Ramos (cell line): ENCODE measurements around the gene MYO15A.

Experiments
- in situ Hi-C: fragments of 300-500 bp; cut with MboI; formaldehyde crosslinking; loops from one replicate; pipeline ENCODE4 v1.14.3; 2022; ENCODE audit warnings: low sequenced_read_pairs; ENCODE audit not compliant: unreplicated experiment

Gene MYO15A, protein sequence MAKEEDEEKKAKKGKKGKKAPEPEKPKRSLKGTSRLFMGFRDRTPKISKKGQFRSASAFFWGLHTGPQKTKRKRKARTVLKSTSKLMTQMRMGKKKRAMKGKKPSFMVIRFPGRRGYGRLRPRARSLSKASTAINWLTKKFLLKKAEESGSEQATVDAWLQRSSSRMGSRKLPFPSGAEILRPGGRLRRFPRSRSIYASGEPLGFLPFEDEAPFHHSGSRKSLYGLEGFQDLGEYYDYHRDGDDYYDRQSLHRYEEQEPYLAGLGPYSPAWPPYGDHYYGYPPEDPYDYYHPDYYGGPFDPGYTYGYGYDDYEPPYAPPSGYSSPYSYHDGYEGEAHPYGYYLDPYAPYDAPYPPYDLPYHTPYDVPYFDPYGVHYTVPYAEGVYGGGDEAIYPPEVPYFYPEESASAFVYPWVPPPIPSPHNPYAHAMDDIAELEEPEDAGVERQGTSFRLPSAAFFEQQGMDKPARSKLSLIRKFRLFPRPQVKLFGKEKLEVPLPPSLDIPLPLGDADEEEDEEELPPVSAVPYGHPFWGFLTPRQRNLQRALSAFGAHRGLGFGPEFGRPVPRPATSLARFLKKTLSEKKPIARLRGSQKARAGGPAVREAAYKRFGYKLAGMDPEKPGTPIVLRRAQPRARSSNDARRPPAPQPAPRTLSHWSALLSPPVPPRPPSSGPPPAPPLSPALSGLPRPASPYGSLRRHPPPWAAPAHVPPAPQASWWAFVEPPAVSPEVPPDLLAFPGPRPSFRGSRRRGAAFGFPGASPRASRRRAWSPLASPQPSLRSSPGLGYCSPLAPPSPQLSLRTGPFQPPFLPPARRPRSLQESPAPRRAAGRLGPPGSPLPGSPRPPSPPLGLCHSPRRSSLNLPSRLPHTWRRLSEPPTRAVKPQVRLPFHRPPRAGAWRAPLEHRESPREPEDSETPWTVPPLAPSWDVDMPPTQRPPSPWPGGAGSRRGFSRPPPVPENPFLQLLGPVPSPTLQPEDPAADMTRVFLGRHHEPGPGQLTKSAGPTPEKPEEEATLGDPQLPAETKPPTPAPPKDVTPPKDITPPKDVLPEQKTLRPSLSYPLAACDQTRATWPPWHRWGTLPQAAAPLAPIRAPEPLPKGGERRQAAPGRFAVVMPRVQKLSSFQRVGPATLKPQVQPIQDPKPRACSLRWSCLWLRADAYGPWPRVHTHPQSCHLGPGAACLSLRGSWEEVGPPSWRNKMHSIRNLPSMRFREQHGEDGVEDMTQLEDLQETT (N-terminal part only)

DNA sequence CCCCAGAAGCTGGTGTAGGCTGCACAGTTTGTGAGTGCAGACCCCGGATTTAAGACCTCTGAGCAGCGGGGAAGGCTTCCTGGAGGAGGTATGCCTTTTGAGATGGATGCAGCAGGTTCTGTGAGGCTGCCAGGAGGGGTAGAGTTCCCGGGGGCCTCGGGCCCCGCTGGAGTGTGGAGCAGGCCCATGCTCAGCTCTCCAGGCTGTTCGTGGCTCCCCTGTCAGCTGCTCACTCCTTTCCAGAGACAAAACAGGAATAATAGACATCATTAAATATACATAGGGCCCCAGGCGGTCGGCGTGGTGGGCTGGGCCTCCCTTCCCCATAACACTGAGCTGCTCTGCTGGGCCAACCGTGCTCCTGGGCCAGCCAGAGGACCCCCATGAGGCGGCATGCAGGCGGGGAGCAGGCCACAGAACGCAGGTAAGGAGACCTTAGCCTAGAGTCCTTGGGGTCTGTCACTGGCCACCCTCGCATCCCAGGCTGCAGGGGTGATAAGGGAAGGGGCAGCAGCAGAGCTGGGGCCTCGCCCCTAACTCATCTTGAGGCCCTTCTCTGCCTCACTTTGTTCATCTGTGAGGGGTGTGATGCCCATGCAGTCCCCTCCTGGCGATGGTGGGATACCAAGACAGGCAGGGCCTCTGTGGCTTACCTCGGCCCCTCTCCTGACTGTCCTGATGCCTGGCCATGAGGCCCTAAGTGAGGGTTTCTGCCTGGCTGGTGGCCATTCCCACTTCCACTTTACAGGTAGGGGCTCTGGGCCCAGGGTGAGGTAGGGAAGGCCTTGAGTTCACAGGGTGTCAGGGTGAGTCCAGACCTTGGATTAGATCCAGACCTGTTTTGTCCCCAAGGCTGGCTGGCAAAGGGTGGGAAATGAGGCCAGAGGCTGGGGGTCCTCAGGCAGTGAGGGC, at the start of gene MYO15A:
MYO15A (plus strand) TSS at position 356 of the 912 bp plus-strand sequence. CDS start 10,045 bp downstream, outside the sequence.
- in situ Hi-C loops, result no loop called here

DNA sequence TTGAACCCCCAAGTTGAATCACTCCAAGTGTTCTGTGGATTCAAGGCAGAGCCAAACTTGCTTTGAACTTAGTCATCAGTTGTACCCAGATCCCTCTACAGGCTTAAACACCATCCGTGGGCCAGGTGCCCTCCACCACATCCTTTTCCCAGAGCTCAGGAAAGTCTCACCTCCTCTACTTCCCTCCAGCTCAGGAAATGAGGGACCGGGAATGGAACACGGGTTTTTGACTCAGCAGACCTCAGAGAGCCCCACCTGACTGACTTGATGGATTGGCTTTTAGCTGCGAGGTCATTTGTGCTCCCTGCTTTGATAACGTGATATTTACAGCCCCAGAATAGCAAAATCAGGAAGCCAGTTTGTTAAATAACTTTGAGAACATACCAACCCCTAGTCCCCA, 49.3 kb upstream of the MYO15A start:
- in situ Hi-C loops, result no loop called here

DNA sequence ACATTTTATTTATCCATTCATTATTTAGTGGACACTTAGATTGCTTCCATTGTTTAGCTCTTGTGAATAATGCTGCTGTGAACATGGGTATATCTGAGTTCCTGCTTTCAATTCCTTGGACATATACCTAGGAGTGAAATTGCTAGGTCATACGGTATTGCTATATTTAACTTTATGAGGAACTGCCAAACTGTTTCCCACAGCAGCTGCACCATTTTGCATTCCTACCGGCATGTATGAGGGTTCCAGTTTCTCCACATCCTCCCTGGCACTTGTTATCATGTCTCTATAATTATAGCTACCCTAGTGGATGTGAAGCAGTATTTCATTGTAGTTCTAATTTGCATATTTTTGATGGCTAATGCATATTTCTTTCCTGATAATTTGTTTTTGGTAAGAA, 44.5 kb upstream of the MYO15A start:
- in situ Hi-C loops, result no loop called here

DNA sequence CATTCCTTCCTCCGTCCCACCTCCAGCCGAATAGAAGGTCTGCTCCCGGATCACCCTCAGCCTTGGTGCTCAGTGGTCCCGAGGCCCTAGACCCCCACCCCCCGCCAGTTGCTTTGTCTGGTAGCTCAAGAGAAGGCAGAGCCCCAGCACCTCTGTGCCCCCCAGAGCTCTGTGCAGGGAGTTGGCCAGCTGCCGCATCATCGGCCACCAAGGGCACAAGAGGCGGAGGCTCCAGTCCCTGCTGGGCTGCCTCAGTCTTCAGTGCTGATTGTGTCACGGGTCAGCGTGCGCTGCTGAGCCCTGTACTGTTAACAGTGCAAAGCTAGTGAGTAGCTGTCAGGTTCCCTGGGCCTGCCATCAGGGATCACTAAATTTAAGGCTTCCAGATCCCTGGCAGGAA, 43.0 kb upstream of the MYO15A start:
- in situ Hi-C loops, result no loop called here

DNA sequence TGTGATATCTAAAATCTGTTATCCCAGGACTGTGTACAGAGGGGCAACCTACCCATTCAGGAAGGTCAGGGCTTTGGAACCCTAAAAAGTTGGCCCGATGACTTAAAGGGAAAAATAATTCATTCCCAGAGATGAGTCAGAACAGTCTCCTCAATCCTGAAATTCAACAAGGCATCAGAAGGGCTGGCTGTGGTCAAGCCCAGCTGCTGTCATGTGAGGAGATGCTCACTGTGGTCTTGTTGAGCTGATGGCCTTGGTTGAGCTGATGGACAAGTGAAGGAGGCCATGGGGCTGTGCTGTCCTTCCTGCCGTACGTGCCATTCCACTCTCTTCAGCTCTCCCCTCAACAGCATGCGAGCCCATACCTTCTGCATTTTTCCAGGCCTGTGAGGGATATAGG, 41.7 kb upstream of the MYO15A start:
- in situ Hi-C loops, result no loop called here

DNA sequence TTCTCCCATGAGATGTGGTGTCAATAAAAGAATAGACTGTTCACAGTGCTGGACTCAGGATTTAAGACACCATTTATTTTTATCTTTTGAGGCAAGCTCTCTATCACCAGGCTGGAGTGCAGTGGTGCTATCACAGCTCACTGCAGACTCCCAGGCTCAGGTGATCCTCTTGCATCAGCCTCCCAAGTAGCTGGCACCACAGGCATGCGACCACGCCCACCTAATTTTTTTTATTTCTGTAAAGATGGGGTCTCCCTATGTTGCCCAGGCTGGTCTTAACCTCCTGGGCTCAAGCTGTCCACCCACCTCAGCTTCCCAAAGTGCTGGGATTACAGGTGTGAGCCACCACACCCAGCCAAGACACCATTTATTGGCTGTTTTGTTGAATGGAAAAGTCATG, 39.5 kb upstream of the MYO15A start:
- in situ Hi-C loops, result no loop called here

DNA sequence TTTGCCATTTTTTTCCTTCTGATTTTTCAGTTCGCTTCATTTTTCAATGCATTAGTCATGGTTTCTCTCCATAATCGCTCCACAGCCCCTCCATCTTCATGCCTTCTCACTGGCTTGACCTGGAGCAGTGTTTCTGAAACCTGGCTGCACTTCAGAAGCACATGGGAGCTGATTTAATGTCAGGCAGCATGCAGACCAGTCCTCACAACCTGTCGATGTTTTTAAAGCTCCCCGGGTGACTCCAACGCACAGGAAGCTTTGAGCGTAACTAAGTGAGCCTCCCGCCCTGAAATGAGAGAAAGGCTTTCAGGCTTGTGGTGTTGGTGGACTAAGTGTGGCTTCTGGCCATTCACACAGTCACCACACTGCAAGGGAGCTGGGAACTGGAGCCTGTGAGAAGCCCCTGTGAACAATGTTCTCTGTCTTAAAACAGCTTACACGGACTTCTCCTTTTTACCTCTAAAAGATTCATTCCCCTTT, 37.7 kb upstream of the MYO15A start:
- in situ Hi-C loops, result no loop called here

DNA sequence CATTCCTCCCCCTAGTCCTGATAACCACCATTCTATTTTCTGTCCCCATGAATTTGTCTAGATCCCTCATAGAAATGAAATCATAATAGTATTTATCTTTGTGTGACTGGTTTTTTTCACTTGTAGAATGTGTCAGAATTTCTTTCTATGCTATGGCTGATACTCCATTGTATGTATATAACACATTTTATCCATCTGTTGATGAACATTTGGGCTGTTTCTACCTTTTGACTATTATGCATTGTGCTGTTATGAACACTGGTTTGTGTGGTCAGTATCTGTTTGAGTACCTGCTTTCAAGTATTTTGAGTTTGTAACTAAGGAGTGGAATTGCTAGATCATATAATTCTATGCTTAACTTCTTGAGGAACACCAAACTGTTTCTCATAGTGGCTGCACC, 36.8 kb upstream of the MYO15A start:
- in situ Hi-C loops, result no loop called here

DNA sequence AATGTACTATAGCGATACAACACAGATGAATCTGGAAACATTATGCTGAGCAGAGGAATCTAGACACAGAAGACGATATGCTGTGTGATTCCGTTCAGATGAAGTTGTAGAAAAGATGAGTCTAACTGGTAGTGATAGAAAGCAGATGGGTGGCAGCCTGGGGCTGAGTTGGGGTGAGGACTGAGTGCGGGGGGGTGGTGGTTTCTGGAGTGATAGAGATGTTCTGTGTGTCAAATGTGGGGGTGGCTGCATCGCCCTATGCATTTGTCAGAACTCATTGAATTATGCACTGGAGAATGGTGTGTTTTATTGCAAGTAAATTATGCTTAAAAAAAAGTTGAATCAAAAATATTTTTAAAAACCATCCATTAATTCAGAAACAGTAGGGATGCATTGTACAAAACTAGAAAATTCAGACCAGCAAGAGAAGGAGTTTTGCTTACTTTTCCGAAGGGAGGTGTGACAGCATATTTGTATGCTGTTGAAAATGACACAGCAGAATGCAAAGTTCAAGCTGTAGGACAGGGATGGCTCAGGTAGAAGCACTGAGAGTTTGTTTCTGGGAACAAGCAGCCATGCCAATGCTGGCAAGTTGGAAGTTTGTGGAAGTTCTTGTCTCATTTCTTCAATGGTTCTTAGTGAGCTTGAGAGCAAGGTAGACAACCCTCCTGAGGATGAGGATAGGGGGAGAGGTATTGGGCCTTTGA, 33.8 kb upstream of the MYO15A start:
- in situ Hi-C loops, result no loop called here

DNA sequence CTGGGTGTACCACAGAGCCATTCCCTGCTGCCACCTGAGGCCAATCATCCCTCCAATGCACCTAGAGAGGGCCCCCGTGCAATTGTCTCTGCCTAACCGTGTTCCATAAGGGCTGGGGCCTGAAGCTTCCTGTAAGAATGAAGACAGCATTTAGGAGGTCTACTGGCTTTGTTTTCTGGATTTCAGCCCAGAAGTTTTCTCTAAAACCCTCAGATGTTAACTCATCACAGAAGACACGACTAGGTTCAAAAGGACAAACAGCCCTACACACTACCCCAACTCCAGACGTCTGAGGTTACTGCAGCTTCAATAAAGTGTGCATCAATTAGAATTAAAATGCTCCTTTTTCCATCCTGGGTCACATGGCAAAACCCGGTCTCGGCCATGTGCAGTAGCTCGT, 31.6 kb upstream of the MYO15A start:
- in situ Hi-C loops, result no loop called here

DNA sequence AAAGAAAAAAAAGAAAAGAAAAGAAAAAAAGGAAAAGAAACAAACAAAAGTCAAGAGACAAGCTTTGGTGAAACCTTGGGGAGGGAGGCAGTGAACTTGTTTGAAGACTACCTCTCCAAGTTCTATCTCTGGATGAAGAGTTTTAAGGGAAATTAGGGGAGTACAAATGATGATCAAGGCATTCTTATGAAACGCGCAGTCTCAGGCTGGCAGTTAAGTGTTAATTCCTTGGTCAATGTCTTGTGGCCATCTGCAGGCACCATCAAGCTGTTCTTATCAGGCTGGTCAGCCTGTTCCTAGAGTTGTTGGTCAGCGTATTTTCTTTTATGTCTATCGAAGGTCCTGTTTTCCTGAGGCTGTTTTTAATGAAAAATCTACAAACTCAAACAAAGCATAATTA, 29.0 kb upstream of the MYO15A start:
- in situ Hi-C loops, result no loop called here

DNA sequence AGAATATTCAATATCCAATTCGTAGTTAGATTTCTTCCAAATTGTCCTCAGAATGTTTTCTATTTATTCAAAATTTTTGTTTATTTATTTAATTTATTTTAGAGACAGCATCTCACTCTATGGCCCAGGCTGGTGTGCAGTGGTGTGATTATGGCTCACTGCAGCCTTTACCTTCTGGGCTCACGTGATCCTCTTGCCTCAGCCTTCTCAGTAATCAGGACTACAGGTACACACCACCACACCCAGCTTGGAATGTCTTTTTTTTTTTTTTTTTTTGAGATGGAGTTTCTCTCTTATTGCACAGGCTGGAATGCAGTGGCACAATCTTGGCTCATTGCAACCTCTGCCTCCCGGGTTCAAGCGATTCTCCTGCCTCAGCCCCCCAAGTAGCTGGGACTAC, 24.3 kb upstream of the MYO15A start:
- in situ Hi-C loops, result no loop called here

DNA sequence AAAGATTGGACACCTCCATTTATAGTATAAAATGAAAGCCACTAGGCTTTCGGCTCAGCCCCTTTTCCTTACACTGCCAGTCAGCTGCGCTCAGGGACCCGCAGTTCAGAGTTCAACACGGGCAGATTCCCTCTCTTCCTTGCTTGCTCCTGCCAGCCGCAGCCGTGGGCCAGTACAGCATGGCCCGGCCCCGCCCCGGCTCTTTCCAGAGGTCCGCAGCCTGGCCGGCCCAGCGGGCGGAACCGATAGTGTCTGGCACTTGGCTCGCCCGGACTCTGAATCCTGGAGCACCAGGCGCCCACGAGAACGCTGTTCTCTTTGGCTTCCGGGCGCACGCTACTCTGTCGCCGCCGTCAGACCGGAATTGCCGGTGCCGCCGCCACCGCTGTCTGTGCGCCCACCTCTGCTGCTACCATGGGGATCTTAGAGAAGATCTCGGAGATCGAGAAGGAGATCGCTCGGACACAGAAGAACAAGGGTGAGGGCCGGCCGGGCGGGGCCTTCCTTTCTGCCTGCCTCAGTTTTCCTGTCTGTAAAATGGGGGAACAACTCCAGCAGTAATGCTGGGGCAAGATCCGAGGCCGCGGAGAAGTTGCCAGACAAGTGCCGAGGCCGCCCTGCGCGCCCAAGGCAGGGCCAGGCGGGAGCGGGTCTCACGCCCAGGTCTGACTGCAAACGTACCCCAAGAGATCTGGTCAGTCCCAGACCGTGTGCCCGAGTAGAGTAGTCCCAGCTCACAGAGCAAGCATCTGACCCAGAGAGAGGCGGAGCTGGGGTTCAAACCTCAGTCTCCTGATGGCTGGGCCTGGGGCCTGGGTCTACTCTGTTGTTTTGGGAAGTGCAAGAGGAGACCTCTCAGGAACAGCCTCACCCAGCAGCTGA, 20.7 kb upstream of the MYO15A start, which contains the start of gene DRG2:
DRG2 (plus strand) TSS at position 339 of the 882 bp plus-strand sequence; CDS start at position 415, 76 bp downstream.
- in situ Hi-C loops, result no loop called here

DNA sequence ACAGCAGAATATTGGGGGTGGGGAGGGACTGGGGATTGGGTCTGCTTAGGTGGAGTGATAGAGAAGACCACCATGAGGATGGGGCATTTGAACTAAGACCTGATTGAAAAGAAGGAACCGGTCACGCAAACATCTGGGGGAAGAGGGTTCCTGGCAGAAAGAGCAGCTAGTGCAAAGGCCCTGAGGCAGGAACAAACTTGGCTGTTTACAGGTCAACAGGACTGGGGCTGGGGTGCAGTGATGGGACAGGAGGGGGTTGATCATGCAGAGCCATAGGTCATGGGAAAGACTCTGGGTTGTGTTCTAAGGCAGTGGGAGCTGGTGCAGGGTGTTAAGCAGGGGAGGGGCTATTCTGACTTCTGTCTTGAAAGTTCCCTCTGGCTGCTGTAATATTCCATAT, 18.9 kb upstream of the MYO15A start:
- in situ Hi-C loops, result no loop called here

DNA sequence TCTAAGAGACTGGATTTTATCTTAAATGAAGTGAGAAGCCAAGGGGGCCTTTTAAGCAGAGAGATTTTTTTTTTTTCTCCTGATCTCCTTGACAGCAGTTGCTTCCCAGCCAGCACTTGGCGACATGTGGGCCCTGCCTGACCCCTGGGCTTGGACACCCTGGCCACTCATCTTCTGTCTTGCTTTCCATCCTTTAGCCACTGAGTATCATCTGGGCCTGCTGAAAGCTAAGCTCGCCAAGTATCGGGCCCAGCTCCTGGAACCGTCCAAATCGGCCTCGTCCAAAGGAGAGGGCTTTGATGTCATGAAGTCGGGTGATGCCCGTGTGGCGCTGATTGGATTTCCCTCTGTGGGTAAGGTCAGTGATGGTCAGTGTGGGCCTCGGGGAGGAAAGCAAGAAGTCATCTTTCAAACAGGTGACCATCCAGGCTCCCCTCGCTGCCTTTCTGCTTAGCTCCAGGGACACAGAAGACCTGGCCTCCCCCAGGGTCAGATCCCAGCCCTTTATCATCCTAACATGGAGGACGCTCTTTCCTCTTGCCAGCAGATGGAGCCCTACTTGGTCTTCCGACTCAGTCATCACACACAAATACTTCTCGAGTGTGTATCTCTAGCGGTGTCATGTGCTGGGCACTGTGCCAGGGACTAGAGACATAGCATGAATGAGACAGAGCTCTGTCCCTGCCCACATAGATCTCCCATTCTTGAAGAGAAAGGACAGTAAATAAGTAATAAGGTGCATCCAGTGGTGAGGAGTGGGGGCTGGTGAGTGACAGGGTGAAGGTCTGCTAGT, 14.7 kb upstream of the MYO15A start:
- in situ Hi-C loops, result no loop called here

DNA sequence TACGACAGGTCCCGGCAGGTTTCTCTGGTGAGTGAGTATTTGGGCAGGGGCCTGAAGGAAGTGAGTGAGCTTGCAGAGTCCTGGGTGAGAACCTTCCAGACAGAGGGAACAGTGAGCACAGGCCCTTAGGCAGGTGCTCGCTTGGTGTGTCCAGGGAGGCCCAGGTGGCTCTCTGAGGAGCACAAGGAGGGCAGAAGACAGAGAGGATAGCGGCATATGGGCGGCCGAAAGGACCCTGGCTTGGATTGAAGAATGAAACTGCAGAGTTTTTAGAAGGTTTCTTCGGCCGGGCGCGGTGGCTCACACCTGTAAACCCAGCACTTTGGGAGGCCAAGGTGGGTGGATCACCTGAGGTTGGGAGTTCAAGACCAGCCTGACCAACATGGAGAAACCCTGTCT, 14.1 kb upstream of the MYO15A start:
- in situ Hi-C loops, result no loop called here

DNA sequence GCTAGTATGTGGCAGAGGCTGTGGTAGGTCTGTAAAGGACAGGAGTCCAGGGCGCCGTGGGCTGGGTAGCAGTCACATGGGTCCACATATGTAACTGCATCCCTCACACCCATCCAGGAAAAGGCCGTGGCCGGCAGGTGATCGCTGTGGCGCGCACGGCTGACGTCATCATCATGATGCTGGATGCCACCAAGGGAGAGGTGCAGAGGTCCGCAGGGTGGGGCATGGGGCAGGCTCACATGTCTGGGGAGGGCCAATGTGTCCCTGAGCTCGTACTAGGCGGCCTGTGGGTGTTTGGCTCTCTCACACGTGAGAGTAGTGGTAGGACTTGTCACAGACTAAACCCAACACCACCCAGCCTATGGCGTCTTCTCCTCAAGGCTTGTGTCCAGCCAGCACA, 9.0 kb upstream of the MYO15A start:
- in situ Hi-C loops, result no loop called here
